ACHN (cell line): ENCODE measurements around the gene HBG1.
"Not testable (repeated sequence)": the region's sequence is repeated elsewhere in the genome, so short reads cannot be mapped to it uniquely, and the experiment has no call there.

Source experiments
- DNase-seq: peaks from one replicate; pipeline ENCODE4 v3.0.0-alpha.2; 2015
- in situ Hi-C: cut with HindIII; loops from 2 replicates; pipeline ENCODE4 v1.10.0; 2017; ENCODE audit warnings: low sequenced_read_pairs, low pct_ligation_motif_present, low pct_unique_long_range_greater_than_20kb

The HBG1 gene

DNA sequence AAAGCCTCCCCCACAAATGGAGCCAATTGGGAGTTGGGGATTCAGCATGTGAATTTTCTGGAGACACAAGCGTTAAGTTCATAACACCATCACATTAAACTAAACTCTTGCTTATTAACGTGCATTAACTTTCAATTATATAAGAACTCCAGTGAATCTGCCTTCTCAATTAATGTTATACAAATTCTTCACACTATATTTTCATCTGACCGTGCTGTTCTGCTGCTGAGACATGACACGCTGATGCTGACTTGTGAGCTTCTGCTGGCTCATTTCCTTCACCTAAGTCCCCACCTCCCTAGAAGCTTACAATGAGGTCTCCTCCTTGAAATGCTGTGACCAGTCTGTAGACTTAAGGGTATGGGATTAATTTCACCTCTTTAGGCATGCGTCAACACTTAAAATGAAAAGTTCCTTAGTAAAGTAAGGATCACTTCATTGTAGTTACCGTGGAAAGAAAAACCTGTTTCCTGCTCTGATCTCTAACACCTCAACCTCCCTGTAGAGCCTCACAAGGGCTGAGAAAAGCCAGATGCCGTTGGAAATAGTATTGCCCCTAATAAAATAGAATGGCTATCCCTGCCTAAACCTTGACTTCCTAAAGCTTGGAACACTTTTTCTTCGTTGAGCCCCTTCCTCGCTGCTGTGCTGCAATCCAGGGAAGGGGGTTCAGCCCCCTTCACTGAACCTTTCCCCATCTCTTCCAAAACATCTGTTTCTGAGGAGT lies 2.7 kb upstream of the HBG1 start:
- DNase-seq, result no peak
- in situ Hi-C loops, result no loop called here

DNA sequence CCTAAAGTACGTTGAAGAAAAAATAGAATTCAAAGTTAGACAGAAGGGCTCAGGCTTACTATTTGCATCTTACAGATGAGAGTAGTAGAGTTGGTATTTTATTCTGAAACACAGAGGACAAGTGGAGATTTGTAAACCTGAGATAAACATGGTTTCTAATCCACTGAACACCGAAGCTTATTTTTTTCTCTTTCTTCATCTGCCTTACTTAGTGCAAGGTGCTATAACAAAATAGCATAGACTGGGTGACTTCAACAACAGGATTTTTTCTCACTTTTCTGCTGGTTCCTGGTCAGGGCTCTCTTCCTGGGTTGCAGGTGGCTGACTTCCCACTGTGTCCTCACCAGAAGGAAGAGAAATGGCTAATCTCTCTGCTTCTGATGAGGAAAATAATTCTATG lies 2.1 kb upstream of the HBG1 start:
- in situ Hi-C loops, result no loop called here
- no peak for DNase-seq

- DNase-seq, result no peak
- in situ Hi-C loops, result no loop called here
These were observed 1.0 kb upstream of the HBG1 start for GRCh38 chr11:5250543-5251204.

- DNase-seq, in situ Hi-C loops: not testable (repeated sequence)
These were observed 1.2 kb downstream of the HBG1 start for GRCh38 chr11:5248498-5248897.

DNA sequence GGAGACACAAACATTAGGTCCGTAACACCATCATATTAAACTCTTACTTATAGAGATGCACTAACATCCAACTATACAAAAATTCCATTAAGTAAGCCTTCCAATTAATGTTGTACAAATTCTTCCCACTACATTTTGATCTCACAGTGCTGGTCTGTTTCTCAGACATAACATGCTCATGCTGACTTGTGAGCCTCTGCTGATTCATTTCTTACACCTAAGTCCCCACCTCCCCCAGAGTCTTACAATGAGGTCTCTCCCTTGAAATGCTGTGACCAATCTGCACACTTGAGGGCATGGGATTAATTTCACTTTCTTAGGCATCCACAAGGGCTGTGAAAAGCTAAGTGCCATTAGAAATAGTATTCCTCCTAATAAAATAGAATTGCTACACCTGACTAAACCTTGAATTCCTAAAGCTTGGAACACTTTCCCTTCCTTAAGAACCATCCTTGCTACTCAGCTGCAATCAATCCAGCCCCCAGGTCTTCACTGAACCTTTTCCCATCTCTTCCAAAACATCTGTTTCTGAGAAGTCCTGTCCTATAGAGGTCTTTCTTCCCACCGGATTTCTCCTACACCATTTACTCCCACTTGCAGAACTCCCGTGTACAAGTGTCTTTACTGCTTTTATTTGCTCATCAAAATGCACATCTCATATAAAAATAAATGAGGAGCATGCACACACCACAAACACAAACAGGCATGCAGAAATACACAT lies 2.0 kb downstream of the HBG1 start:
- in situ Hi-C loops, result no loop called here
- no peak for DNase-seq

GRCh38 chr11:5246772-5247471 lies 2.7 kb downstream of the HBG1 start:
- in situ Hi-C loops, result no loop called here

DNA sequence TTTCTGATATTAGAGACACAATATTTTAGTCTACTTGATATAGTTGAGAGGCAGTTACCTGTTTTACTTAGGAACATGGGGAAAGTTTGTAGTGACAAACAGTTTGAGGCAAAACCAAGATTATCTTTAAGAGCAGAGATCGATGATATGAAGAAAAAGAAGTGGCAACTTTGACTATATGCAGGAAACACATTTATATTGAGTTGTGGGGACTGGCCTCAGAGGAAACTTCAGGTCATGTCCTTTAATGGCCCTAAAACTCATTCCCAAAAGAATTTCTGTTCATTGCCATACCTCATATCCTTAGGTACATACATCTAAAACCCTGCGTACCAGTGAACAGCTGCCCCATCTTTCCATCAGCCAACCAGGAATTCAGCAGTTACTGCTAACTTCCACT lies 4.5 kb downstream of the HBG1 start:
- in situ Hi-C loops, result no loop called here
- DNase-seq, result no peak

More at GRCh38 chr11:5246772-5247471, 2.7 kb downstream of the HBG1 start:
- no peak for DNase-seq

GRCh38 chr11:5243816-5244180 lies 5.9 kb downstream of the HBG1 start:
- in situ Hi-C loops, result no loop called here
- DNase-seq, result no peak

- no peak for DNase-seq
- in situ Hi-C loops, result no loop called here
These were observed 6.5 kb downstream of the HBG1 start for GRCh38 chr11:5242933-5243815.

DNA sequence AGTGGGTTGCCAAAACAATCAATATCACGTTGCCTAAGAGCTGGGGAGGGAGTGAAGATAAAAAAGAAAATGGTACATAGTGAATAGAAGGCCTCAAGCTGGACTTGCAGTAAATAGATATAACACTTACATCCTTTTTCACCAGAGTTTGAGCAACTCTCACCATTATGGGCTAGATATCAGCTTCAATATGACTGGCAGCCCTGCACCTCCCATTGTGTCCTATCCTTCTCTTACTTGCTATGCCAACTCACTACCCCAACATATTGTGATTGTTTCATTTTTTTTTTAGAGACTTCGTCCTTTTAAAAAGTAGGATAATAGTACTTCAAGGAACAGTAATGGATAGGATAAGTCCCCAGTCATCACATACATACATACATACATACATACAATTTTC lies 7.4 kb downstream of the HBG1 start:
- no peak for DNase-seq
- in situ Hi-C loops, result no loop called here

DNA sequence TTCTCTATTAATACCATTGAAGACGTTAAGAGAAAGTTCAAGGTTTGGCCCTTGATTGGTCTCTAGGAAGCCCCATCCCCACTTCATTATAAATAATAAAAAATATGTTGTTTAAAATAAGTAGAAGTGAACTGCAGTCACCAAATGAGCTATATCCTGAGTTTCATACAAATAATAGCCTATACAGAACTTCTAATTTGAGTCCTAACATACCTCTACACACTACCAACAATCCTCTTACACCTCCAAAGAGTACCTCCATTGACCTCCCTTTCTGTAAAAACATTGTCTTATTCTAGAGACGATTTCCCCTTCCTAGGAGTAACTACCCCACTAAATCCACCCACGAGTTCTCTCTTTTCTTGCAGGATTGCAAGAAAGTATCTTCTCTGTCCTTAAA lies 8.2 kb downstream of the HBG1 start:
- DNase-seq, result no peak
- in situ Hi-C loops, result no loop called here

- in situ Hi-C loops, result no loop called here
- no peak for DNase-seq
These were observed 9.2 kb downstream of the HBG1 start for GRCh38 chr11:5240458-5240857.

- DNase-seq, result no peak
- in situ Hi-C loops, result no loop called here
These were observed 9.6 kb downstream of the HBG1 start for GRCh38 chr11:5240056-5240455.

DNA sequence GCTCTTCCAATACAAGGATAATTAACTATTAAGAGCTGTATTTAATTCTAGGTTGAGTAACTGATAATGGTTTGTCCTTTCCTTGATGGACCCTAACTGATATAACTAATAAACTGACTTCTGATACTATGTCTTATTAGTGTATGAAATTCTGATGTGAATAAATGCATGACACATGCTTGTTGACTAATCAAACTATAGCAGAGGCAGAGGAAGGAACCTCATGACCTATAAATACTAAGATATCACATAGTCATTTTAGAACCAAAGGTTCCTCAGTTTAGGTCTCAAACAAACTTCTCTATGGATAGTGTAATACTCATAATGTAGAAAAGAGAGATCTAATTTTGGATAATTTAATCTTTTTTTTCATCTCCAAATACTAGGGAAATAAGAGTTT lies 10.6 kb downstream of the HBG1 start:
- no peak for DNase-seq
- in situ Hi-C loops, result no loop called here

- DNase-seq, result no peak
- in situ Hi-C loops, result no loop called here
These were observed 11.2 kb downstream of the HBG1 start for GRCh38 chr11:5238486-5238885.

DNA sequence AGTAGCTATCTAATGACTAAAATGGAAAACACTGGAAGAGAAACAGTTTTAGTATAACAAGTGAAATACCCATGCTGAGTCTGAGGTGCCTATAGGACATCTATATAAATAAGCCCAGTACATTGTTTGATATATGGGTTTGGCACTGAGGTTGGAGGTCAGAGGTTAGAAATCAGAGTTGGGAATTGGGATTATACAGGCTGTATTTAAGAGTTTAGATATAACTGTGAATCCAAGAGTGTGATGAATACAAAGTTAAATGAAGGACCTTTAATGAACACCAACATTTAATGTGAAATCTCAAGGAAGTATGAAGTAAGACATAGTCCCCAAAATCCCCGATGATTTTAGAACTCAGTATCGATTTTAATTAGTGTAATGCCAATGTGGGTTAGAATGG lies 12.2 kb downstream of the HBG1 start:
- in situ Hi-C loops, result no loop called here
- no peak for DNase-seq

DNA sequence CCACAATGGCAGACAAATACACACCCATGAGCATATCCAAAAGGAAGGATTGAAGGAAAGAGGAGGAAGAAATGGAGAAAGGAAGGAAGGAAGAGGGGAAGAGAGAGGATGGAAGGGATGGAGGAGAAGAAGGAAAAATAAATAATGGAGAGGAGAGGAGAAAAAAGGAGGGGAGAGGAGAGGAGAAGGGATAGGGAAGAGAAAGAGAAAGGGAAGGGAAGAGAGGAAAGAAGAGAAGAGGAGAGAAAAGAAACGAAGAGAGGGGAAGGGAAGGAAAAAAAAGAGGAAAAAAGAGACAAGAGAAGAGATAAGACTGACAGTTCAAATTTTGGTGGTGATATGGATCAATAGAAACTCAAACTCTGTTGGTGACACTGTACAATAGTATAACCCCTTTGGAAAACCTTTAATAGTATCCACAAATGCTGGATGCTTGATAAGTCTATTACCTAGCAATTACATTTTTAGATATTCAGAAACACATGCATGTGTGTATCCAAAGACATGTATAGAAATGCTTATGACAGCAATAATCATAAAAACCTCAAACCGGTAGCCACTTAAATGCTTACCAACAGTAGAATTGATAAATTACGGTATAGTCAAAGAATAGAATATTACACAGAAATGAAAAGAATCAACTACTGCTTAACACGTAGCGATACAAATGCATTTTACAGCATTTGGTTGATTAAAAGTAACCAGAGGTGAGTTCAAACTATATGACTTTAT lies 14.1 kb downstream of the HBG1 start:
- no peak for DNase-seq
- in situ Hi-C loops, result no loop called here

GRCh38 chr11:5234381-5234834 lies 15.2 kb downstream of the HBG1 start, which contains the start of gene HBD:
HBD (minus strand) TSS chr11:5234483; CDS start chr11:5234433, 50 bp downstream.
- in situ Hi-C loops, result no loop called here
- no peak for DNase-seq
